ENCODE measurements around the gene RALY.

DNA sequence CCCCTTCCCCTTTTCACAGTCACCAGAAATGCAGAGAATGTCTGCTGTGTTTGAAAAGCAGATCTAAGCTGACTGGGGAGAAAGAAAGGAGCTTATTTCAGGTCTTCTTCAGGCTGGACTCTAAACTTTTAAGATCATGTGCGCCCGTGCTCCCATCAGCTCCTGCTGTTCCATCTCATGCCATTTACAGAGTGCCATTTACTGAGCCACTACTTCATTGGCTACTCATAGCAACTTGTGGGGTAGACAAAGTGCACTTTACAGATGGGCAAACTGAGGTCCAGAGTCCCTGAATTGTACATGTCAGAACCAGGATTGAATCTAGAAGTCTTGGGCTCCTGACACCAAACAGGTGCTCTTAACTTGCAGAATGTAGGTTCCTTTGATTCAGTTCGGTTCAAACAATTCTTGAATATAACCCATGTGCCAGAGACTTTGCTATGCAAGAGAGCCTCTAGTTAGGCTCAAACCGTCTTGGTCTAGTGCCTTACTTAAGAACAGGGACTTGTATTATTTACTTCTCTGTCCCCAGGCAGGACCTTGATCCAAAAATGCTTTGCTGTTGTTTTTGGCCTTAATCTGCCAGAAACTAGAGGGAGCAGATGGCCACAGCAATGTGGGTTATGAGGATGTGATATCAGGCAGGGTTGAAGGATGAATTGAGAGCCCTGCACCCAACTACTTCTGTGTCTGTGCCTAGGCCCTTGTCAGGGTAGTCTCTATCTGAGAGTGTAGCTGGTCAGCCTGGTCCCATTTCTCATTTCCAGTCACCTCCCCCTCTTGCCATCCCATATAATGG lies 56.4 kb downstream of the RALY start:
- TF ChIP-seq, protein P1, sequence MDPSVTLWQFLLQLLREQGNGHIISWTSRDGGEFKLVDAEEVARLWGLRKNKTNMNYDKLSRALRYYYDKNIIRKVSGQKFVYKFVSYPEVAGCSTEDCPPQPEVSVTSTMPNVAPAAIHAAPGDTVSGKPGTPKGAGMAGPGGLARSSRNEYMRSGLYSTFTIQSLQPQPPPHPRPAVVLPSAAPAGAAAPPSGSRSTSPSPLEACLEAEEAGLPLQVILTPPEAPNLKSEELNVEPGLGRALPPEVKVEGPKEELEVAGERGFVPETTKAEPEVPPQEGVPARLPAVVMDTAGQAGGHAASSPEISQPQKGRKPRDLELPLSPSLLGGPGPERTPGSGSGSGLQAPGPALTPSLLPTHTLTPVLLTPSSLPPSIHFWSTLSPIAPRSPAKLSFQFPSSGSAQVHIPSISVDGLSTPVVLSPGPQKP (IDR thresholded peaks at IDR 0.05; ENCODE audit: low read depth, low read length), result no peak
- no peak for TF ChIP-seq DPF2 (IDR thresholded peaks at IDR 0.05)
- TF ChIP-seq POLR2A (IDR thresholded peaks at IDR 0.05; ENCODE audit: low read depth, low read length), result no peak
- TF ChIP-seq EZH2 (IDR thresholded peaks at IDR 0.05; ENCODE audit: borderline replicate concordance, control insufficient read depth, low read depth, low read length), result no peak
- TF ChIP-seq RBBP5 (conservative IDR thresholded peaks at IDR 0.05), result no peak
- TF ChIP-seq SPI1 (IDR thresholded peaks at IDR 0.05; ENCODE audit: borderline replicate concordance, insufficient read depth, low read depth, low read length), result no peak
- no peak for TF ChIP-seq ZNF274 (IDR thresholded peaks at IDR 0.05; ENCODE audit: insufficient read depth, insufficient read length)
- TF ChIP-seq, protein P2, sequence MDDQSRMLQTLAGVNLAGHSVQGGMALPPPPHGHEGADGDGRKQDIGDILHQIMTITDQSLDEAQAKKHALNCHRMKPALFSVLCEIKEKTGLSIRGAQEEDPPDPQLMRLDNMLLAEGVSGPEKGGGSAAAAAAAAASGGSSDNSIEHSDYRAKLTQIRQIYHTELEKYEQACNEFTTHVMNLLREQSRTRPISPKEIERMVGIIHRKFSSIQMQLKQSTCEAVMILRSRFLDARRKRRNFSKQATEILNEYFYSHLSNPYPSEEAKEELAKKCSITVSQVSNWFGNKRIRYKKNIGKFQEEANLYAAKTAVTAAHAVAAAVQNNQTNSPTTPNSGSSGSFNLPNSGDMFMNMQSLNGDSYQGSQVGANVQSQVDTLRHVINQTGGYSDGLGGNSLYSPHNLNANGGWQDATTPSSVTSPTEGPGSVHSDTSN (IDR thresholded peaks at IDR 0.05; ENCODE audit: insufficient replicate concordance, low read depth, low read length), result no peak
- no peak for TF ChIP-seq SIX5 (IDR thresholded peaks at IDR 0.05; ENCODE audit: low read depth, low read length, severe bottlenecking)
- TF ChIP-seq TARDBP (IDR thresholded peaks at IDR 0.05; ENCODE audit: borderline replicate concordance), result no peak
- no peak for TF ChIP-seq TCF12 (IDR thresholded peaks at IDR 0.05; ENCODE audit: low read depth, low read length)
- no peak for TF ChIP-seq SRF (IDR thresholded peaks at IDR 0.05; ENCODE audit: low read depth in 2 of 2, low read length in 2 of 2)

Measured in GM12878 (cell line).